ENCODE results near the gene WDR55. TPM values are rescaled to one million over a fixed set of nuclear protein-coding genes. Genes with fewer than 3 reads are reported as not detected.
"Not testable (repeated sequence)": the region's sequence is repeated elsewhere in the genome, so short reads cannot be mapped to it uniquely, and the experiment has no call there.

Gene WDR55
- total and polyA plus RNA-seq, 10 of the 15 experiments (the other 5 are each of a cell fraction or from before 2014, with no cell fraction given) = 3.4 to 27.8 (median 20.3) TPM

DNA sequence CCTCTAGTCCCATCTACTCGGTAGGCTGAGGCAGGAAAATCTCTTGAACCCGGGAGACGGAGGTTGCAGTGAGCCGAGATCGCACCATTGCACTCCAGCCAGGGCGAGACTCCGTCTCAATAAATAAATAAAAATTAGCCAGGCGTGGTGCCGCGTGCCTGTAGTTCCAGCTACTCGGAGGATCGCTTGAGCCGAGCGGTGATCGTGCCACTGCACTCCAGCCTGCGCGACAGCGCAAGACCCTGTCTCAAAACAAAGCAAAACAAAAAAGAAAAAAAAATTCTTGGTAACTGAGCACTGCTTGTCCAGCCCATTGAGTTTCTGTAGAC lies 710 bp upstream of the WDR55 start:
- peak overlapping the region; percentile 85 for H3K27ac ChIP-seq (ENCODE audit: control insufficient read depth, insufficient read depth)
- ChIA-PET SMC1A (ENCODE audit: uncharacterized antibody, unreplicated experiment) (interaction anchor here (1.3 to 2.8 kb wide), 2 partner anchors 8 to 16 kb away, joined by 4 to 12 read pairs; partner anchors contain the start of genes IK and NDUFA2), RAD21 (ENCODE audit: unreplicated experiment) (no interaction called here), POLR2A (interaction anchor here (0.6 to 2.3 kb wide), 4 partner anchors 17 to 263 kb away, joined by 3 to 12 read pairs (median 4); partner anchors contain the start of genes HARS1, HARS2 and NDUFA2), CTCF (interaction anchor here (0.9 to 2.1 kb wide), 2 partner anchors 11 to 312 kb away, joined by 3 to 5 read pairs; no protein-coding TSS in a partner anchor)
- WGBS (ENCODE audit: insufficient coverage, insufficient replicate concordance, low lambda C conversion rate, missing lambda C conversion rate) = 57% methylated on average over 18 of the region's 18 CpGs
- H3K9ac ChIP-seq (ENCODE audit: control insufficient read depth, insufficient read depth, low read length) = peak overlapping the region; percentile 82
- DNase-seq (ENCODE audit: low read depth, low spot score) (no peak), FAIRE-seq (no peak), ATAC-seq (no peak)
- H4K20me1 ChIP-seq (ENCODE audit: control insufficient read depth, insufficient read depth) = no peaks in the 10 kb centered on the region
- TF ChIP-seq STAT1 (conservative IDR thresholded peaks at IDR 0.05) (no peak), MTA3 (IDR thresholded peaks at IDR 0.05; ENCODE audit: borderline replicate concordance, low read length) (0 out of 2 replicates have a peak, but pooled peaks have one; percentile 24), TCF3 (IDR thresholded peaks at IDR 0.05; ENCODE audit: borderline replicate concordance, insufficient read depth, low read depth, low read length) (no peak)
- TF ChIP-seq, protein P1, sequence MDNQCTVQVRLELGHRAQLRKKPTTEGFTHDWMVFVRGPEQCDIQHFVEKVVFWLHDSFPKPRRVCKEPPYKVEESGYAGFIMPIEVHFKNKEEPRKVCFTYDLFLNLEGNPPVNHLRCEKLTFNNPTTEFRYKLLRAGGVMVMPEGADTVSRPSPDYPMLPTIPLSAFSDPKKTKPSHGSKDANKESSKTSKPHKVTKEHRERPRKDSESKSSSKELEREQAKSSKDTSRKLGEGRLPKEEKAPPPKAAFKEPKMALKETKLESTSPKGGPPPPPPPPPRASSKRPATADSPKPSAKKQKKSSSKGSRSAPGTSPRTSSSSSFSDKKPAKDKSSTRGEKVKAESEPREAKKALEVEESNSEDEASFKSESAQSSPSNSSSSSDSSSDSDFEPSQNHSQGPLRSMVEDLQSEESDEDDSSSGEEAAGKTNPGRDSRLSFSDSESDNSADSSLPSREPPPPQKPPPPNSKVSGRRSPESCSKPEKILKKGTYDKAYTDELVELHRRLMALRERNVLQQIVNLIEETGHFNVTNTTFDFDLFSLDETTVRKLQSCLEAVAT (IDR thresholded peaks at IDR 0.05) = 0 out of 2 replicates have a peak, but pooled peaks have one; percentile 11
- intact Hi-C loops (cut with micrococcal nuclease; ENCODE audit: unreplicated experiment) = loop anchor here (1.0 to 2.0 kb wide), 2 partner anchors 55 to 100 kb away; partner anchors contain the start of genes APBB3 and SLC35A4
- H3K4me2 ChIP-seq (ENCODE audit: control insufficient read depth, insufficient read depth) = peak overlapping the region; percentile 52
- H2AFZ ChIP-seq (ENCODE audit: control insufficient read depth, low read depth, low read length) = no peak overlapping the region
- H3K4me3 ChIP-seq = peak overlapping the region; percentile 96
- in situ Hi-C loops (cut with MboI) = no loop called here
- H3K79me2 ChIP-seq (ENCODE audit: control insufficient read depth, insufficient read depth, low read length) = peaks cover 31% of the 10 kb centered on the region
- H3K36me3 ChIP-seq (ENCODE audit: control insufficient read depth in 2 of 2, insufficient read depth in 2 of 2, low read length in 1 of 2) = peaks cover 17% of the 10 kb centered on the region in 2 experiments
- no peaks in the 10 kb centered on the region for H3K4me1 ChIP-seq (ENCODE audit: control insufficient read depth, insufficient read depth, low read length)
- H3K27me3 ChIP-seq (replicated peaks in 1 of 2; ENCODE audit: control insufficient read depth in 2 of 2, insufficient read depth in 2 of 2, low read length in 1 of 2) = no peaks in the 10 kb centered on the region
- no TSS peak for BruUV-seq (replicated peaks)
- H3K9me3 ChIP-seq (replicated peaks; ENCODE audit: control insufficient read depth, insufficient read depth, low read length) = no peaks in the 10 kb centered on the region

DNA sequence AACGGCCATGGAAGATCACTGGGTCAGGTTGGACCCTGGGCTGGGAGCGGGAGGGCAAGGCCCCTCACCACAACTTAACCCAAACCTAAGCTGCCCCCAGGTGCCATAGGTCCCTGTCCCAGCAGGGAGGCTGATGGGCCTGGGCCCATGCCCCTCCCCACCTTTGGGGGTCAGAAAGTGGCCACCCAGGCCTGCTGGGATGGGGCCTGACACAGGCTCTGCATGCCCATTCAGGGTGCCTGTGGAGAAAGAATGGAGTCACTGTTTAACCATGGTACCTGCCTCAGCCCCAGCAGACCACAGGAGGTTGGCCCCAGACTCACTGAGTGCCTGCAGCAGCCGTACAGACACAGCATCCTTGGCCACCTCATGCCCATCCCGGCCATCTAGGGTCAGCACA lies 6.3 kb downstream of the WDR55 start:
- H3K9ac ChIP-seq (ENCODE audit: control insufficient read depth, insufficient read depth, low read length); H3K4me3 ChIP-seq; H3K27me3 ChIP-seq (replicated peaks in 1 of 2; ENCODE audit: control insufficient read depth in 2 of 2, insufficient read depth in 2 of 2, low read length in 1 of 2); H2AFZ ChIP-seq (ENCODE audit: control insufficient read depth, low read depth, low read length); BruUV-seq (replicated peaks); SMC1A ChIA-PET (ENCODE audit: uncharacterized antibody, unreplicated experiment); POLR2A ChIA-PET; in situ Hi-C loops (cut with MboI); CTCF ChIA-PET; H4K20me1 ChIP-seq (ENCODE audit: control insufficient read depth, insufficient read depth); H3K4me2 ChIP-seq (ENCODE audit: control insufficient read depth, insufficient read depth); H3K9me3 ChIP-seq (replicated peaks; ENCODE audit: control insufficient read depth, insufficient read depth, low read length); intact Hi-C loops (cut with micrococcal nuclease; ENCODE audit: unreplicated experiment); ATAC-seq; FAIRE-seq; H3K27ac ChIP-seq (ENCODE audit: control insufficient read depth, insufficient read depth); DNase-seq (ENCODE audit: low read depth, low spot score); H3K4me1 ChIP-seq (ENCODE audit: control insufficient read depth, insufficient read depth, low read length): not testable (repeated sequence)
- RAD21 ChIA-PET (ENCODE audit: unreplicated experiment) = interaction anchor here (0.9 kb wide), 1 partner anchor 23 kb away, joined by 3 read pairs; the partner anchor contains the start of gene IK
- H3K36me3 ChIP-seq (ENCODE audit: control insufficient read depth in 2 of 2, insufficient read depth in 2 of 2, low read length in 1 of 2) = peaks cover 25 to 30% of the 10 kb centered on the region in 2 experiments; a peak in 3 of 4 replicates
- H3K79me2 ChIP-seq (ENCODE audit: control insufficient read depth, insufficient read depth, low read length) = peaks cover 15% of the 10 kb centered on the region
- 63% methylated on average over 2 of the region's 4 CpGs for WGBS (ENCODE audit: insufficient coverage, insufficient replicate concordance, low lambda C conversion rate, missing lambda C conversion rate)

All from GM12878 (cell line).